ENCODE measurements around the gene IGFALS. TPM values are rescaled to one million over a fixed set of nuclear protein-coding genes. Genes with fewer than 3 reads are reported as not detected.

IGFALS gene
- total RNA-seq, 1 donor from 2014 or later = 0.17 TPM

GRCh38 chr16:1747934-1748333 lies 45.6 kb downstream of the IGFALS start:
- Mint-ChIP-seq H3K27ac (no peak overlapping the region), H3K9me3 (no peaks in the 10 kb centered on the region), H3K4me3 (no peak overlapping the region), H3K4me1 (ENCODE audit: unreplicated experiment) (no peaks in the 10 kb centered on the region), H3K27me3 (no peaks in the 10 kb centered on the region), H3K36me3 (no peaks in the 10 kb centered on the region)
- no peak for DNase-seq (ENCODE audit: extremely low spot score, unreplicated experiment)
- no peak for TF ChIP-seq CTCF (conservative IDR thresholded peaks at IDR 0.05)

GRCh38 chr16:1746693-1747195 lies 46.8 kb downstream of the IGFALS start:
- Mint-ChIP-seq H3K4me1 (ENCODE audit: unreplicated experiment) (no peaks in the 10 kb centered on the region), H3K9me3 (no peaks in the 10 kb centered on the region), H3K27ac (no peak overlapping the region), H3K4me3 (no peak overlapping the region), H3K27me3 (no peaks in the 10 kb centered on the region), H3K36me3 (no peaks in the 10 kb centered on the region)
- DNase-seq (ENCODE audit: extremely low spot score, unreplicated experiment) = no peak
- TF ChIP-seq CTCF (conservative IDR thresholded peaks at IDR 0.05) = no peak

- no peaks in the 10 kb centered on the region for H3K27me3 Mint-ChIP-seq
- no peaks in the 10 kb centered on the region for H3K9me3 Mint-ChIP-seq
- H3K27ac Mint-ChIP-seq = peak overlapping the region; percentile 41
- no peak for TF ChIP-seq CTCF (conservative IDR thresholded peaks at IDR 0.05)
- H3K4me1 Mint-ChIP-seq (ENCODE audit: unreplicated experiment) = no peaks in the 10 kb centered on the region
- DNase-seq (ENCODE audit: extremely low spot score, unreplicated experiment) = no peak
- no peak overlapping the region for H3K4me3 Mint-ChIP-seq
- no peaks in the 10 kb centered on the region for H3K36me3 Mint-ChIP-seq
Observed at GRCh38 chr16:1745900-1746692, 47.4 kb downstream of the IGFALS start.

- no peak for TF ChIP-seq CTCF (conservative IDR thresholded peaks at IDR 0.05)
- no peak for DNase-seq (ENCODE audit: extremely low spot score, unreplicated experiment)
- Mint-ChIP-seq H3K27ac (peak overlapping the region; percentile 41), H3K9me3 (no peaks in the 10 kb centered on the region), H3K4me1 (ENCODE audit: unreplicated experiment) (no peaks in the 10 kb centered on the region), H3K4me3 (no peak overlapping the region), H3K27me3 (no peaks in the 10 kb centered on the region), H3K36me3 (no peaks in the 10 kb centered on the region)
Observed at GRCh38 chr16:1745181-1745899, 48.2 kb downstream of the IGFALS start.

GRCh38 chr16:1744338-1744840 lies 49.1 kb downstream of the IGFALS start:
- DNase-seq (ENCODE audit: extremely low spot score, unreplicated experiment) = no peak
- no peak for TF ChIP-seq CTCF (conservative IDR thresholded peaks at IDR 0.05)
- Mint-ChIP-seq H3K9me3 (no peaks in the 10 kb centered on the region), H3K36me3 (no peaks in the 10 kb centered on the region), H3K27me3 (no peaks in the 10 kb centered on the region), H3K4me3 (no peak overlapping the region), H3K27ac (no peak overlapping the region), H3K4me1 (ENCODE audit: unreplicated experiment) (no peaks in the 10 kb centered on the region)
